ENCODE measurements around the gene PCED1B. TPM values are rescaled to one million over a fixed set of nuclear protein-coding genes. Genes with fewer than 3 reads are reported as not detected.

PCED1B gene
- total RNA-seq, 1 experiment from 2014 or later, result 3.3 TPM

GRCh38 chr12:47134005-47134404, 54.6 kb downstream of the PCED1B start:
- Mint-ChIP-seq H3K36me3 (ENCODE audit: insufficient read depth in 1 of 3, low read depth in 3 of 3) (no peaks in the 10 kb centered on the region), H3K27me3 (ENCODE audit: low read depth) (no peaks in the 10 kb centered on the region), H3K4me3 (no peak overlapping the region), H3K9me3 (no peaks in the 10 kb centered on the region), H3K27ac (no peak overlapping the region), H3K4me1 (peaks cover 0 to 4% of the 10 kb centered on the region in 2 experiments; a peak in 2 of 4 replicates)
- H3K4me1 ChIP-seq (ENCODE audit: insufficient read depth, low read length), result no peaks in the 10 kb centered on the region
- no peak overlapping the region for H4K5ac ChIP-seq (ENCODE audit: insufficient read length, low read depth, low read length)
- H2BK20ac ChIP-seq (ENCODE audit: low read depth, low read length, poor library complexity, severe bottlenecking), result no peak overlapping the region
- H4K8ac ChIP-seq (replicated peaks; ENCODE audit: insufficient read length, low read depth, low read length), result no peak overlapping the region
- no peaks in the 10 kb centered on the region for H3K27me3 ChIP-seq (ENCODE audit: insufficient read depth, low read length)
- H2BK12ac ChIP-seq (ENCODE audit: insufficient read length, low read depth, low read length), result no peak overlapping the region
- no peak for DNase-seq
- no peak overlapping the region for H3K18ac ChIP-seq (ENCODE audit: insufficient read length, low read depth, low read length)
- no peak overlapping the region for H3T11ph ChIP-seq (ENCODE audit: low read length)
- H3K9ac ChIP-seq (ENCODE audit: extremely low read depth, insufficient read length, low read length), result no peak overlapping the region
- TF ChIP-seq CTCF (conservative IDR thresholded peaks at IDR 0.05), result no peak
- H3K4ac ChIP-seq (ENCODE audit: low read depth, low read length), result no peak overlapping the region
- no peak overlapping the region for H3K23ac ChIP-seq (ENCODE audit: insufficient read length, low read depth, low read length)
- H3K56ac ChIP-seq (ENCODE audit: insufficient read length, low read depth, low read length), result no peak overlapping the region
- no peak overlapping the region for H2AK5ac ChIP-seq (ENCODE audit: insufficient read length, low read length)
- H2BK5ac ChIP-seq (ENCODE audit: insufficient read length, low read length), result no peak overlapping the region
- H3K9me3 ChIP-seq (ENCODE audit: control insufficient read depth, low read depth, low read length), result no peaks in the 10 kb centered on the region
- H3K27ac ChIP-seq (ENCODE audit: insufficient read length, low read depth, low read length), result no peak overlapping the region
- H2BK15ac ChIP-seq (ENCODE audit: low read depth, low read length), result no peak overlapping the region
- no peaks in the 10 kb centered on the region for H4K20me1 ChIP-seq (ENCODE audit: control insufficient read depth, insufficient read depth, insufficient read length)
- H2BK120ac ChIP-seq (ENCODE audit: low read depth, low read length, poor library complexity, severe bottlenecking), result no peak overlapping the region
- H3K14ac ChIP-seq (ENCODE audit: insufficient read depth, low read length), result no peak overlapping the region
- no peaks in the 10 kb centered on the region for H3K79me2 ChIP-seq (ENCODE audit: insufficient read depth, low read length)
- no peak overlapping the region for H3K4me2 ChIP-seq (ENCODE audit: insufficient read depth, insufficient read length, low read length)
- no peak overlapping the region for H4K91ac ChIP-seq (ENCODE audit: insufficient read length, low read depth, low read length)
- no peaks in the 10 kb centered on the region for H3K23me2 ChIP-seq (ENCODE audit: insufficient read length, low read depth, low read length, poor library complexity, severe bottlenecking)
- no CpG with 5 or more reads among the region's 3 CpGs for WGBS (ENCODE audit: extremely low coverage, insufficient read length, low lambda C conversion rate)
- no peak overlapping the region for H2AFZ ChIP-seq (ENCODE audit: low read length)
- H3K79me1 ChIP-seq (ENCODE audit: insufficient read depth, low read depth, low read length, poor library complexity, severe bottlenecking), result no peaks in the 10 kb centered on the region
